Kidney capillary endothelial cell (primary cell): ENCODE data around the gene CALML3.
"Not testable (repeated sequence)": the region's sequence is repeated elsewhere in the genome, so short reads cannot be mapped to it uniquely, and the experiment has no call there.

Experiments
- DNase-seq: peaks from one replicate; pipeline ENCODE4 v3.0.0-alpha.2; 2018; ENCODE audit warnings: low spot score

CALML3 gene

DNA sequence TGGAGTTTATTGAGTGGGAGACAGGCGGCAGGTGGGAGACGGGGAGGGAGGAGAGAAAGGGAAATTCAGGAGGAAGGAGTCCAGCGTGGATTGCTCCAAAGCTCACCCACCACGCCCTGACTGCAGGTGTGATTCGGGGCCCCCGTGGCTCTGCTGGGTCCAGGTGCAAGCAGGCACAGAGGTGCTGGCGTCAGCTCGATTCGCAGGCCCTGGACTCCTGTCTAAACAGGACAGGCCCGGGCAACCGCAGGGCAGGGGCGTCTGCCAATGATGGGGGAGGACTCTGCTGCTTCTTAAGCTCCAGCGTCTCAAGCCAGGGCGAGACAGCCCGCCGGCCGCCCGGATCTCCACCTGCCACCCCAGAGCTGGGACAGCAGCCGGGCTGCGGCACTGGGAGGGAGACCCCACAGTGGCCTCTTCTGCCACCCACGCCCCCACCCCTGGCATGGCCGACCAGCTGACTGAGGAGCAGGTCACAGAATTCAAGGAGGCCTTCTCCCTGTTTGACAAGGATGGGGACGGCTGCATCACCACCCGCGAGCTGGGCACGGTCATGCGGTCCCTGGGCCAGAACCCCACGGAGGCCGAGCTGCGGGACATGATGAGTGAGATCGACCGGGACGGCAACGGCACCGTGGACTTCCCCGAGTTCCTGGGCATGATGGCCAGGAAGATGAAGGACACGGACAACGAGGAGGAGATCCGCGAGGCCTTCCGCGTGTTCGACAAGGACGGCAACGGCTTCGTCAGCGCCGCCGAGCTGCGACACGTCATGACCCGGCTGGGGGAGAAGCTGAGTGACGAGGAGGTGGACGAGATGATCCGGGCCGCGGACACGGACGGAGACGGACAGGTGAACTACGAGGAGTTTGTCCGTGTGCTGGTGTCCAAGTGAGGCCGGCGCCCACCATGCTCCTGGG is at the start of gene CALML3:
TSS of gene CALML3 (plus strand) at position 321 of the 920 bp plus-strand sequence. CDS start at position 446, 125 bp downstream.
- no peak for DNase-seq

- DNase-seq, result not testable (repeated sequence)
Measured at GRCh38 chr10:5475088-5475487, 49.7 kb upstream of the CALML3 start.

- DNase-seq, result not testable (repeated sequence)
Measured at GRCh38 chr10:5475974-5476807, 48.6 kb upstream of the CALML3 start.

DNA sequence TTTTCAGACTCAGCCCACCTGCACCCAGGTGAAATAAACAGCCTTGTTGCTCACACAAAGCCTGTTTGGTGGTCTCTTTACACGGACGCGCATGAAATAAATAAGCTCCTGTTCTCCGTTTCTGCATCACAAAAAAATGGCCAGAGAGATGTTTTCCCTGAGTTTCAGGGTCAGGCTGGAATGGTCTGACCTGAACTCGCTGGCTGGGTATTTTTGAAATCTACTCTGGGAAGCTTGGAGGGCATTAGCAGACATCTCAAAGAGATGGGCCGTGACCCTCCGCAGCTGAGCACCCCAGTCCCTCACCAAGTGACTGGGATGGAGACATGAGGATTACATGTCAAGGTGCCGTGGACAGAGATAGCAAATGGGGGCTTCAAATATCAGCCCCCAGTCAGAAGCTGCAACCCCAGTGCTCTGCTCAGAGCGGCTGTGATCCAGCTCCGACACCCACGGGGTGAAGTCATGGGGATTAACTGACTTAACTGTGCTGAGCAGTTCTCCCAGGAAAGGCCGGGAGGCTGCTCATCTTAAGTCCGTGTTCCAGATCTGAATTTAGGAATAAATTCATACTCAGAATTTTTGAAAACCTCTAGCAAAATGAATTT is 47.7 kb upstream of the CALML3 start:
- DNase-seq, result no peak

- no peak for DNase-seq
Measured at GRCh38 chr10:5477948-5478693, 46.6 kb upstream of the CALML3 start.

DNA sequence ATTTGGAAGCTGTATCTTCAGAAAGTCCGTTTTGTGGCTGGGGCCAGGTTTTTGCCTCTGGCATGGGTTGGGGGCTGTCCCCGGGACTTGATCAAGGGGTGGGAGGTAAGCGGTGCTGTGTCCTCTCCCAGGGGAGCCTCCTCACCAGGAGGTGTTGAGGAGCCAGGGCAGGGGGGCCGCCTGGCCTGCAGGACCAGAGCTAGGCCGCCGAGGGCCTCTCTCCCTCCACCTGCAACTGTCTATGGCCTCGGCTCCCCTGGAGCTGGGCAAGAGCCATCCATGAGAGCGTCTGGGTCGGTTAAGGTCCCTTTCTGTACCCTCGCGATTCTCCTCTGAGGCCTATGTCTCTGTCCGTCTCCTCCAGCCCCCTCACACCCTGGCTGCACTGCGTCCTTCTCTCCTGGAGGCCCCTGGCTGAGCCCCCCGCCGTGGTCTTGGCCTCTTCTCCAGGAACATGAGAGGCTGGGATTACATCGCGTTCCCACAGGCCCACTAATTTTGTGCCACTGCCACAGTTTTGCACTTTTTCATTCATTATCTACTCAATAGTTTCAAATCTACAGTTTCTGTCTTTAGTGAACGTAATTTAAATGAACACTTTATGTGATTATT is 46.0 kb upstream of the CALML3 start:
- no peak for DNase-seq

DNA sequence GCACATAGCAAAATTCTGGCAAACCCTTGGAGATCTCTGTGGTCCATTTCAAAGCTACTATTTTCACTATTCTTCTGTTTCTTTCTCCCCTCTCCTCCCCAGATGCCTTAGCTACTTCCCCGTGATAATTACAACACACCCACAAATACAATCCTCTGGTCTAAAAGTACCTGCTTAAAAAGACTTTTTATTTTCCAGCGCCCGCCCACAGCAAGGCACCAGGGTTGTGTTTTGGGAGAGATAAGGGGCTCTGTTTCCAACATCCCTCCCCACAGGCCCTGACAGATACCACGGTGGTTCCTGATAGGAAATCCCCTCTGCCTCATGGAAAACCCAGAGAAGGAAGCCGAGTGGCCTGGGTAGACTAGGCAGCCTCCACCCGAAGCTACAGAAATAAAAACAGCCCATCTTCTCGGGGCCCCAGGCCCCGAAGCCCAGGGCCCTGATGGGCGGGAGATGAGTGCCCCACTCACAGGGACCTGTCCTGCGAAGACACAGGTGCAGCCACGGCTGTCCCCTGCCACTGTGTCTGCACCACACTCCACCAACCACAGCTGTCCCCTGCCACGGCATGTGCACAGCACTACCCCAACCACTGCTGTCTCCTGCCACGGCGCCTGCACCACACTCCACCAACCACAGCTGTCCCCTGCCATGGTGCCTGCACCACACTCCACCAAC is 45.1 kb upstream of the CALML3 start:
- DNase-seq, result no peak

DNA sequence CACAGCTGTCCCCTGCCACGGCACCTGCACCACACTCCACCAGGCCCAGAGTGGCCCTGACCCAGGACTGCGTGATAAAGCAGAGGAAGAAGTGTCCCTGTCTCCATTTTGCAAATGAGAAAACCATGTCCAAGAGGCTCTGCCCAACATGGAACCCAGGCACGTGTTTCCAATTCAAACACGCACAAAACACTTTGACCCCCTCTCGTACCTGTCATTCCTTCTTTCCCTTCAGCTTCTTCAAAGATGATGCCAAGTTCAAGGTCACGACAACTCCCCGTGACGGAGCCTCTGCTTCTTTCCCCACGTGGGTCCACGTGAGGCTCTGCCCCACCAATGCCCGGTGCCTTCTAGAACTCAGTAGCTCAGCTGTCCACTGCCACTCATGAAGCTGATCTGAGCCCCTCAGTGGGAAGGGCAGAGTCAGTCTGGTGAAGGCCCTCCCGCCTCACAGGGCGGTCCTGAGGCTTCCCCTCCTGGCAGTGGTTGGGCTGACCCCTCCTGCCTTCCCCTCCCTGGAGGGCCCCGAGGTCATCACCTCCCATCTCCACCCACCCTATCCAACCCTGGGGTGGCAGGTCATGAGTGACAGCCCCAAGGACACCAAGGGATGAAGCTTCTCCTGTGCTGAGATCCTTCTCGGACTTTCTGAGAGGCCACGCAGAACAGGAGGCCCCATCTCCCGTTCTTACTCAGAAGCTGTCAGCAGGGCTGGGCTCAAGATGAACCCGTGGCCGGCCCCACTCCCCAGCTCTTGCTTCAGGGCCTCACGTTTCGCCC is 44.4 kb upstream of the CALML3 start:
- DNase-seq, result no peak

- DNase-seq, result no peak
Measured at GRCh38 chr10:5481121-5481520, 43.6 kb upstream of the CALML3 start.

- no peak for DNase-seq
Measured at GRCh38 chr10:5482016-5482415, 42.7 kb upstream of the CALML3 start.

DNA sequence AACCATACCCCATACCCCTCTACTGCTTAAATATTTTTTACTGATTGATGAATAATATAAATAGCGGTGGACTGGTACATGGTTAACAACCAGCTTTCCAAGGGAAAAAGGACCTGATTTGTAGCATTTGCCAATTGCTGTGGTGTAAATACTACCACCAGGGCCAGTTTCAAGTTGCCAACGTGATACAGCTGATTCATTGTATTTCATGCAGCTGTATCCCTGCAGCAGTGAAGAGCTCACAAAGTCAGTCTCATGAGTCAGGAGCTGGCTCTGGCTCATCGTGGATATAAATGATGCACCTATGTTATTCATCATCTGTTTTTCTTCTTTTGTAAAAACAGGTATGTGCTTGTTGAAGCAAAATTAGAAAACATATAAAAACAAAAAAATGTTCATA is 40.6 kb upstream of the CALML3 start:
- DNase-seq, result no peak

DNA sequence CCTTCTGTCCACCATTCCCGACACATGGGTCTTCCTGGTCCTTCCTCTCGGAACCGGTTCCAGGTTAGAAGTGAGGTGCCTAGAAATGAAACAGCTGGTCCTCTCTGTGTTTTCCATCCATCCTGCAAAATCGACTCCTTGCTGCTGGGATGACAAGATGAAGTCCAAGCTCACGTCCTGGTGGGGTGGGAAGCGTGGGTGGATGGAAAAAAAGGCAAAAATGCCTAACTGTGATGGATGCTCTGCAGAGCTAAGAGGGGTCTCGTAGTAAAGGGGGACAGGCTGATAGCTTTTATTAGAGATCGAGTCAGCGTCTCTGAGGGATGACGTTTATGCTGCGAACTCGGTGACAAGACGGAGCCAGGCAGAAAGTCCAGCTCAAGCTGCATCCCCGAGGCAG is 39.5 kb upstream of the CALML3 start:
- DNase-seq, result no peak

GRCh38 chr10:5485948-5486852 is 38.6 kb upstream of the CALML3 start:
- no peak for DNase-seq

- DNase-seq, result no peak
Measured at GRCh38 chr10:5486853-5487235, 37.9 kb upstream of the CALML3 start.

- no peak for DNase-seq
Measured at GRCh38 chr10:5488272-5489161, 36.2 kb upstream of the CALML3 start.

GRCh38 chr10:5490032-5490431 is 34.7 kb upstream of the CALML3 start:
- DNase-seq, result no peak

DNA sequence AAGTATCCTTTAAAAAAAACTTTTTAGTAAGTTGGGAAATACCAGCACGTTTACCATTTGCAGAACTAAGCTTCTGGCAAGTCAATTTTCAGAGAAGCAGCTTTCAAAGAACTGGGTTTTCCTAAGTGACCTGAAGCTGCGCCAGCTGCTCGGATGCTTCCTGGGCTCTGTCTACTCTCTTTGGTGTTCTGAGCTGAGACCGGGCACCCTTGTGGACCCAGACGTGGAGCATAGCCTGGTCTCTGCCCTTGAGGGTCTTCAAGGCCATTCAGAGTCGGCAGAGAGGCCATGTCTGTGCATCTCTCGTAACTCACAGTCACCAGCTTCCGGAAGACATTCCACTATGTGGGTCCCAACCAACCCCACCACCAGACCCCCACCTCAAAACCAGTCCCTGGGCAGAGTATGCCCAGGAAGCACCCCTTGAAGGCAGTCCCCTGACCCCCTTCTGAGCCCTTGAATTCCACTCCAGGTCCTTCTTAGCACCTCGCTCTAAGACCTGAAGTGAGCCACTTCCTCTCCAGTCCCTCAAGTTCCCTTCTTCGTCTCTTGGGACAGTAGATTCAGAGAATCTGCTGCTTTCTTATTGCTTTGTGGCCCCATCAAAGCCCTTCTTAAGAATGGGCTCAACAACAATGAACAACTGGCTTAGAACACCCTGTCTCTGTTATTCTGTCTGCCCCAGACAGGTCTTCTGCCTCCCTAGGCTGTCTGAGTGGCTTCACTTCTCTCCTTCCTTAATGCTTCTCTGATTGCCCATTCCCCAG is 33.9 kb upstream of the CALML3 start:
- no peak for DNase-seq
